ENCODE results near the gene CNTNAP4. TPM values are rescaled to one million over a fixed set of nuclear protein-coding genes. Genes with fewer than 3 reads are reported as not detected.

Gene CNTNAP4
- total RNA-seq, 1 experiment from 2014 or later = not detected

- Histone ChIP-seq H3K4ac (ENCODE audit: low read depth, low read length) (no peak overlapping the region), H2BK15ac (ENCODE audit: low read depth, low read length) (no peak overlapping the region), H4K91ac (ENCODE audit: insufficient read length, low read depth, low read length) (no peak overlapping the region), H3K79me1 (ENCODE audit: insufficient read depth, low read depth, low read length, poor library complexity, severe bottlenecking) (no peaks in the 10 kb centered on the region), H2BK12ac (ENCODE audit: insufficient read length, low read depth, low read length) (no peak overlapping the region), H3K14ac (ENCODE audit: insufficient read depth, low read length) (no peak overlapping the region), H3K9me3 (ENCODE audit: control insufficient read depth, low read depth, low read length) (no peaks in the 10 kb centered on the region), H4K20me1 (ENCODE audit: control insufficient read depth, insufficient read depth, insufficient read length) (no peaks in the 10 kb centered on the region), H3T11ph (ENCODE audit: low read length) (no peak overlapping the region), H3K27me3 (ENCODE audit: insufficient read depth, low read length) (no peaks in the 10 kb centered on the region), H2BK5ac (ENCODE audit: insufficient read length, low read length) (no peak overlapping the region), H2AFZ (ENCODE audit: low read length) (no peak overlapping the region), H3K18ac (ENCODE audit: insufficient read length, low read depth, low read length) (no peak overlapping the region), H3K56ac (ENCODE audit: insufficient read length, low read depth, low read length) (no peak overlapping the region), H3K4me1 (ENCODE audit: insufficient read depth, low read length) (no peaks in the 10 kb centered on the region; the same call in 1 of the 2 replicates), H4K8ac (replicated peaks; ENCODE audit: insufficient read length, low read depth, low read length) (no peak overlapping the region), H3K9ac (ENCODE audit: extremely low read depth, insufficient read length, low read length) (no peak overlapping the region), H2BK20ac (ENCODE audit: low read depth, low read length, poor library complexity, severe bottlenecking) (no peak overlapping the region), H2AK5ac (ENCODE audit: insufficient read length, low read length) (no peak overlapping the region), H3K23ac (ENCODE audit: insufficient read length, low read depth, low read length) (no peak overlapping the region), H2BK120ac (ENCODE audit: low read depth, low read length, poor library complexity, severe bottlenecking) (no peak overlapping the region), H3K27ac (ENCODE audit: insufficient read length, low read depth, low read length) (no peak overlapping the region), H4K5ac (ENCODE audit: insufficient read length, low read depth, low read length) (no peak overlapping the region), H3K4me2 (ENCODE audit: insufficient read depth, insufficient read length, low read length) (no peak overlapping the region), H3K23me2 (ENCODE audit: insufficient read length, low read depth, low read length, poor library complexity, severe bottlenecking) (no peaks in the 10 kb centered on the region), H3K79me2 (ENCODE audit: insufficient read depth, low read length) (no peaks in the 10 kb centered on the region)
- Mint-ChIP-seq H3K36me3 (ENCODE audit: insufficient read depth in 1 of 3, low read depth in 3 of 3) (no peaks in the 10 kb centered on the region), H3K4me3 (no peak overlapping the region), H3K27ac (no peak overlapping the region), H3K27me3 (ENCODE audit: low read depth) (no peaks in the 10 kb centered on the region), H3K4me1 (peaks cover 11 to 15% of the 10 kb centered on the region in 2 experiments; a peak in 3 of 4 replicates), H3K9me3 (no peaks in the 10 kb centered on the region)
- no CpG with 5 or more reads among the region's 1 CpG for WGBS (ENCODE audit: extremely low coverage, insufficient read length, low lambda C conversion rate)
- no peak for DNase-seq
- TF ChIP-seq CTCF (conservative IDR thresholded peaks at IDR 0.05) = no peak
Observed at GRCh38 chr16:76390476-76390875, 113.3 kb downstream of the CNTNAP4 start.

Data from H9 (cell line).